PFSK-1 (cell line): ENCODE results near the gene CACNA1C.

Source experiments
- FOXP2 ChIP-seq: optimal IDR thresholded peaks from 2 replicates; pipeline ENCODE3; 2011; ENCODE audit warnings: borderline replicate concordance, control low read depth, inconsistent platforms; ENCODE audit not compliant: insufficient read depth; ENCODE audit errors: extremely low read length, extremely low read depth
- POLR2AphosphoS5 ChIP-seq: IDR thresholded peaks from 2 replicates; pipeline ENCODE4 v1.6.1; 2012; ENCODE audit warnings: low read depth, mild to moderate bottlenecking, control low read depth, low read length, moderate library complexity
- REST ChIP-seq, 2 experiments: IDR thresholded peaks; 2 replicates each; pipeline versions ENCODE4 v1.6.1 to v1.8.0; 2011 to 2012; ENCODE audit warnings: low read depth in 2 of 2, low read length in 2 of 2, control low read depth in 1 of 2, inconsistent platforms in 1 of 2, mild to moderate bottlenecking in 1 of 2, moderate library complexity in 1 of 2; ENCODE audit not compliant: insufficient read depth in 1 of 2
- SIN3A ChIP-seq: IDR thresholded peaks from 2 replicates; pipeline ENCODE4 v1.6.1; 2012; ENCODE audit warnings: mild to moderate bottlenecking, low read length, moderate library complexity, borderline replicate concordance; ENCODE audit not compliant: insufficient read depth
- TAF1 ChIP-seq: IDR thresholded peaks from 2 replicates; pipeline ENCODE4 v1.6.1; 2012; ENCODE audit warnings: low read length, control low read depth, borderline replicate concordance; ENCODE audit not compliant: insufficient read depth

- TF ChIP-seq POLR2AphosphoS5 (no peak), TAF1 (no peak), REST (IDR thresholded peaks at IDR 0.05; ENCODE audit: insufficient read depth in 1 of 2, low read depth in 2 of 2, low read length in 2 of 2) (no peak), SIN3A (no peak), FOXP2 (no peak)
These were observed 685.0 kb downstream of the CACNA1C start for GRCh38 chr12:2737656-2738241.
